NCI-H1417 treated with DMSO at 0.1 percent for 48 hours (cell line): ENCODE measurements around the gene OPHN1.

Experiments
- DNase-seq: peaks from one replicate; lab custom pipeline; 2025; lab: John Stamatoyannopoulos, UW

Gene OPHN1

GRCh38 chrX:68433155-68433980, at the start of gene OPHN1:
Gene OPHN1, minus strand, starts transcription at chrX:68433495. Its CDS starts 475 bp downstream, at chrX:68433020.
- DNase-seq, result peak; percentile 6

DNA sequence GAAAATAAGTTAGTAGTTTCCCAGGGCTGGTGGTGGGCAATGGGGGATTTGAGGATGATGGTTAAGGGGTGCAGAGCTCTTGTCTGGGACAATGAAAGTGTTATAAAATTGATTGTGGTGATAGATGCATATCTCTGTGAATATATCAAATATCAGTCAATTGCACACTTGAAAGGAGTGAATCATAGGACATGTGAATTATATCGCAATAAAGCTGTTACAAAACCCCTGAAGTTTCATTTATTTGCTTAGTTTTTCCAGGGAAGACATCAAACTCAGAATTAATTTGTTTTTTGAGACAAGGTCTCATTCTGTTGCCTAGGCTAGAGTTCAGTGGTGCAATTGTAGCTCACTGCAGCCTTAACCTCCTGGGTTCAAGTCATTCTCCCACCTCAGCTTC, 47.7 kb upstream of the OPHN1 start:
- DNase-seq, result no peak

DNA sequence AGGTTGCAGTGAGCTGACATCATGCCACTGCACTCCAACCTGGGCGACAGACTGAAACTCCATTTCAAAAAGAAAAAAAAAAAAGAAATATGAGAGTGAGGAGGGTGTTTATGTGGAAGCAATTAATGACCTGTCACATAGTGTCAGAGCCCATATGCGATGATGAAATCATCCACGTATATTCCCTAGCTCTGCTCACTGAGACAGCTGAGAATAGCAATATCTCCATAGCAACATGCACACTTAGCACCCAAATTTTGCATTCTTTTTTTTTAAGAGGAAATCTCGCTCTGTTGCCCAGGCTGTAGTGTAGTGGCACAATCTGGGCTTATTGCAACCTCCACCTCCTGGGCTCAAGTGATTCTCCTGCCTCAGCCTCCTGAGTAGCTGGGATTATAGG, 31.5 kb upstream of the OPHN1 start:
- no peak for DNase-seq

GRCh38 chrX:68463880-68464279, 30.6 kb upstream of the OPHN1 start:
- no peak for DNase-seq

DNA sequence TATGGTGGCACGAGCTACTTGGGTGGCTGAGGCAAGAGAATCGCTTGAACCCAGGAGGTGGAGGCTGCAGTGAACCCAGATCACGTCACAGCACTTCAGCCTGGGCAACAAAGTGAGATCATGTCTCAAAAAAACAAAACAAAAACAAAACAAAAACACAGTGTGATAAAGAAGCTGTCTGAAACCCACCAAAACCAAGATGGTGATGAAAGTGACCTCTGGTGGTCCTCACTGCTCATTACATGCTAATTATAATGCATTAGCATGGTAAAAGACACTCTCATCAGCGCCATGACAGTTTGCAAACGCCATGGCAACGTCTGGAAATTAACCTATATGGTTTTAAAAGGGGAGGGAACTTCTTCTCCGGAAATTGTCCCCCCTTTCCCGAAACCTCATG, 29.4 kb upstream of the OPHN1 start:
- no peak for DNase-seq

GRCh38 chrX:68462197-68462596, 28.9 kb upstream of the OPHN1 start:
- DNase-seq, result no peak

- DNase-seq, result no peak
These were observed 28.3 kb upstream of the OPHN1 start for GRCh38 chrX:68461576-68461975.

- DNase-seq, result no peak
These were observed 27.8 kb upstream of the OPHN1 start for GRCh38 chrX:68461093-68461492.

GRCh38 chrX:68455151-68455510, 21.8 kb upstream of the OPHN1 start:
- no peak for DNase-seq

DNA sequence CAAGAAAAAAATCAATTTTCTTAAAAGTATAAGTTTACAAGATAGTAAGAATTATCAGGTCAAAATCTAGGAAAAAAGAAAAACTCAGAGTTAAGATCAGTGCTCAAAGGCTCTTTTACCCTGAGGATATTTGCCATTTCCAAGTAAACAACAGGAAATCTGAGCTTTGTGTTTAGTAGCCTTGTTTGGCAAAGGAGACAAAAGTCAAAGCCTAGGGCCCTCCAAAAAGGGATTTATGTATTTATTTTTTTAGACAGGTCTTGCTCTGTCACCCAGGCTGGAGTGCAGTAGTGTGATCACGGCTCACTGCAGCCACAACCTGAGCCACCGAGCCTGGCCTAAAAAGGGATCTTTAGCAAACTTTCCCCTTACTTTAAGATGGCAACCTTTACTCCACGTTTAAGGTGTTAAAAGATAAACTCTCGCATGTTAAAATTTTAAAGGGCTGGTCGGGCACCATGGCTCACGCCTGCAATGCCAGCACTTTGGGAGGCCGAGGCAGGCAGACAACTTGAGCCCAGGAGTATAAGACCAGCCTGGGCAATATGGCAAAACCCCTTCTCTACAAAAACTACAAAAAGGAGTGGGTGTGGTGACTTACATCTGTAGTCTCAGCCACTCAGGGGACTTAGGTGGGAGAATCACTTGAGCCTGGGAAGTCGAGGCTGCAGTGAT, 21.3 kb upstream of the OPHN1 start:
- DNase-seq, result no peak

DNA sequence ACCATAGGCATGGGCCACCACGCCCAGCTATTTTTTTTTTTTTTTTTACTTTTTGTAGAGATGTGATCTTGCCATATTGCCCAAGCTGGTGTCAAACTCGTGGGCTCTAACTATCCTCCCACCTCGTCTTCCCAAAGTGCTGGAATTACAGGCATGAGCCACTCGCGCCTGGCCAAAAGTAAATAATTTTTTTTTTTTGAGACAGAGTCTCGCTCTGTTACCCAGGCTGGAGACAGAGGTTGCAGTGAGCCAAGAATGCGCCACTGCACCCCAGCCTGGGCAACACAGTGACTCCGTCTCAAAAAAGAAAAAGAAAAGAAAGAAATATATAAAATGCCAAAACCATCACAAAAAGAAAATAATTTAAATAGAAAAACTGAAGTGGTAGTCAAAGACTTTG, 18.4 kb upstream of the OPHN1 start:
- no peak for DNase-seq

GRCh38 chrX:68443155-68443868, 10.0 kb upstream of the OPHN1 start:
- DNase-seq, result no peak

- DNase-seq, result no peak
These were observed 7.6 kb upstream of the OPHN1 start for GRCh38 chrX:68440940-68441339.

GRCh38 chrX:68440442-68440841, 7.1 kb upstream of the OPHN1 start:
- DNase-seq, result no peak

- DNase-seq, result no peak
These were observed 6.0 kb upstream of the OPHN1 start for GRCh38 chrX:68439341-68439740.

DNA sequence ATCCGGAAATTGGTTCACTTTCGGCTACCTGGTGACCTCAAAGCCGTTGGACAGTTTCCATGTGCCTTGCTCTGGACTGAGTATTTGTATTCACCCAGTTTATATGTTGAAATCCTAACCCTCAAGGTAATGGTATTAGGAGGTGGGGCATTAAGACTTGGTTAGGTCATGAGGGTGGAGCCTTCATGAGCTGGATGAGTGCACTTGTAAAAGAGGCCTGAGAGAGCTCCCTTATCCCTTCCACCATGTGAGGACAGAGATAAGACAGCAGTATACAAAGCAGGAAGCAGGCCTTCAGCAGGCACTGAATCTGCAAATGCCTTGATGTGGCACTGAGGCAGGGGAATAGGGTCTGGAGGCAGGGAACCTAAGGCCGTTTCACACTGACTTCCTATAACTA, 5.3 kb upstream of the OPHN1 start:
- DNase-seq, result no peak

DNA sequence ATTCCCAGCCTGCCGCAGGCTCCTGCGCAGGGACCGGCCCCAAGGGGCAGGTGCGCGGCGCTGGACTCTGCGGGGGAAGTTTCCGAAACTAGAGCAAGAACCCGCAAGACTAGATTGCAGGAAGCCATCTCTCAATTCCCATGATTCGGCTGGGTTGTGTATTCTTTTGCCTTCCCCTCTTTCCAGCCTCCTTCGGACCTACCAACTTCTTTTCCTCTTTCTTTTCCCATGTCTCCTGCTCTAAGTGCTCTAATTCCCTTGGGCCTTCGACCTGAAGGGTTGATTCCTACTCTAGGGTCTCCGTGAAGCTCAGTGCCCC, 645 bp upstream of the OPHN1 start:
- no peak for DNase-seq

GRCh38 chrX:68432648-68433047, 647 bp downstream of the OPHN1 start:
- DNase-seq, result no peak

- no peak for DNase-seq
These were observed 1.5 kb downstream of the OPHN1 start for GRCh38 chrX:68431836-68432235.

GRCh38 chrX:68429216-68429615, 4.1 kb downstream of the OPHN1 start:
- no peak for DNase-seq

DNA sequence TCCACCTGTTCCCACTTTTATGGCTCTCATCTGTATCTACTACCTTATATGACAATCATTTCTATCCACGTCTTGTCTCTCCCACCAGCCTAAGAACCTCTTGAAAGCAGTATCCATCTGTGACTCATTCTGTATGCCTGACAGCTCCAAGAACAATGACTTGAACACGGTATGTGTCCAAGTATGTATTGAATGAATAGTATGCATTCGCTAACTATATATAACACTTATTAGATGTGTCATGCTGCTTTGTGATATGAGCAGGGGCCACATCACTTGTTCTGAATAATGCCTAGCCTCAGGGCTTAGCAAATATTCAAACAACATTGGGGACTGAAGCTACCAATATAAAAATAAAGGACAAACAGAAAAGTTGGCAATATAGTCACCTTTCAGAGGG, 4.9 kb downstream of the OPHN1 start:
- no peak for DNase-seq

DNA sequence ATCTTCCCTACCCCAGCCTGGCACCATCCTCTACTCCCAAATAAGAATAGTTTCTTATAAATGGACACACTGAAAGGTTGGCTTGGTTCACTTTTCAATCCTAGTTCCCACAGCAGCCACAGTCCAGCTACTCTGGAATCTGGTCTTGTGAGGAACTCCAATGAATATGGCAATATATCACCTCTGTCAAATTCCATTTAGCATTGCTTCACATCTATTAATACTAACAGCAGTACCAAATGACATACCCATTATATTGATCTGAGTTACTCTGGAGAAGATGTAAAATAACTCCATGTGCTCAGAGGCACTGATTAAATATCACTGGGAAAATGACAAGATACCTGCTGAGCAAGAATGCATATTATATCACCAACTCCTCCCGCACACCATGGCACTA, 8.6 kb downstream of the OPHN1 start:
- no peak for DNase-seq

DNA sequence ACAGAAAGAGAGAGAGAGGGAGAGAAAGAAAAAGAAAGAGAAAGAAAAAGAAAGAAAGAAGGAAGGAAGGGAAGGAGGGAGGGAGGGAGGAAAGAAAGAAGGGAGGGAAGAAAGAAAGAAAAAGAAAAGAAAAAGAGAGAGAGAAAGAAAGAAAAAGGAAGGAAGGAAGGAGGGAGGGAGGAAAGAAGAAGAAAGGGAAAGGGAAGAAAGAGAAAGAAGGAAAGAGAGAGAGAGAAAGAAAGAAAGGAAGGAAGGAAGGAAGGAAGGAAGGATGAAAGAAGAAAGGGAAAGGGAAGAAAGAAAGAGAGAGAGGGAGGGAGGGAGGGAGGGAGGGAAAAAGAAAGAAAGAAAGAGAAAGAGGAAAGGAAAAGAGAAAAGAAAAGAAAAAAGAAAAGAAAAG, 10.8 kb downstream of the OPHN1 start:
- no peak for DNase-seq
